GM12878 (cell line): ENCODE measurements around the gene AFMID. TPM values are rescaled to one million over a fixed set of nuclear protein-coding genes. Genes with fewer than 3 reads are reported as not detected.

Experiments
- ATF7 ChIP-seq: fragments of 450-650 bp; IDR thresholded peaks from 2 replicates; pipeline ENCODE4 v1.6.1; 2016; ENCODE audit warnings: low read depth, mild to moderate bottlenecking
- BHLHE40 ChIP-seq, 2 experiments: fragments of 450-650 bp in 1 of 2; IDR thresholded peaks; 2 replicates each; pipeline ENCODE4 v1.6.1; 2011 to 2017; ENCODE audit warnings: low read depth in 2 of 2, borderline replicate concordance in 1 of 2, improper control_type of control experiment in 1 of 2, low read length in 1 of 2, mild to moderate bottlenecking in 1 of 2
- BMI1 ChIP-seq: fragments of 450-650 bp; IDR thresholded peaks from 2 replicates; pipeline ENCODE4 v1.6.1; 2016; ENCODE audit warnings: mild to moderate bottlenecking, moderate library complexity, borderline replicate concordance
- CEBPB ChIP-seq, 2 experiments: fragments of 150-350 bp in 1 of 2; IDR thresholded peaks; 2 replicates each; pipeline ENCODE4 v1.6.1; 2012 to 2014; ENCODE audit warnings: low read depth in 2 of 2, low read length in 2 of 2, borderline replicate concordance in 1 of 2, inconsistent platforms in 1 of 2
- CTCF ChIP-seq, 3 experiments: IDR thresholded peaks in 2 of 3; conservative IDR thresholded peaks in 1 of 3; 2 replicates each; pipeline ENCODE4 v1.5.1; 2011; ENCODE audit warnings: low read depth in 3 of 3, low read length in 3 of 3, mild to moderate bottlenecking in 3 of 3, control low read depth in 2 of 3, moderate library complexity in 2 of 3, inconsistent platforms in 1 of 3, mixed read lengths in 1 of 3; ENCODE audit not compliant: control insufficient read depth in 2 of 3, insufficient read depth in 1 of 3; ENCODE audit errors: extremely low read depth in 1 of 3
- E4F1 ChIP-seq: fragments of 450-650 bp; IDR thresholded peaks from 2 replicates; pipeline ENCODE4 v1.6.1; 2018; ENCODE audit warnings: borderline replicate concordance, mild to moderate bottlenecking; ENCODE audit not compliant: partially characterized antibody
- EED ChIP-seq: sonication (generic); IDR thresholded peaks from 2 replicates; pipeline ENCODE4 v1.6.1; 2016; ENCODE audit warnings: antibody characterized with exemption, low read depth
- EP300 ChIP-seq, 2 experiments: fragments of 150-350 bp in 1 of 2; IDR thresholded peaks; 2 replicates each; pipeline ENCODE4 v1.6.1; 2011 to 2012; ENCODE audit warnings: low read depth in 2 of 2, low read length in 2 of 2, borderline replicate concordance in 1 of 2, improper control_type of control experiment in 1 of 2, inconsistent platforms in 1 of 2; ENCODE audit not compliant: control insufficient read depth in 1 of 2
- FOXK2 ChIP-seq: fragments of 450-650 bp; IDR thresholded peaks from 2 replicates; pipeline ENCODE4 v1.6.1; 2017; ENCODE audit warnings: mild to moderate bottlenecking, moderate library complexity
- IKZF1 ChIP-seq: fragments of 450-650 bp; conservative IDR thresholded peaks from 2 replicates; pipeline ENCODE4 v1.6.1; 2017; ENCODE audit warnings: antibody characterized with exemption, mild to moderate bottlenecking
- NFYA ChIP-seq: IDR thresholded peaks from 2 replicates; pipeline ENCODE4 v1.6.1; 2011; ENCODE audit warnings: low read depth, mild to moderate bottlenecking, low read length, improper control_type of control experiment, borderline replicate concordance
- POLR2A ChIP-seq: IDR thresholded peaks from 2 replicates; pipeline ENCODE4 v1.6.1; 2011; ENCODE audit warnings: low read depth, mild to moderate bottlenecking, low read length
- RCOR1 ChIP-seq: conservative IDR thresholded peaks from 2 replicates; pipeline ENCODE4 v1.6.1; 2012; ENCODE audit warnings: low read depth, low read length, improper control_type of control experiment
- SKIL ChIP-seq: fragments of 450-650 bp; IDR thresholded peaks from 2 replicates; pipeline ENCODE4 v1.6.1; 2017; ENCODE audit warnings: mild to moderate bottlenecking, low read depth, inconsistent platforms; ENCODE audit not compliant: poor library complexity, severe bottlenecking
- SMC3 ChIP-seq: IDR thresholded peaks from 2 replicates; pipeline ENCODE4 v1.6.1; 2011; ENCODE audit warnings: low read length, improper control_type of control experiment, borderline replicate concordance
- TAF1 ChIP-seq: IDR thresholded peaks from 2 replicates; pipeline ENCODE4 v1.6.1; 2011; ENCODE audit warnings: mild to moderate bottlenecking, low read depth, low read length, borderline replicate concordance
- TCF7 ChIP-seq: IDR thresholded peaks from 2 replicates; pipeline ENCODE4 v1.6.1; 2014; ENCODE audit warnings: antibody characterized with exemption, borderline replicate concordance
- ZNF274 ChIP-seq: IDR thresholded peaks from one replicate; pipeline ENCODE4 v1.8.0; 2011; ENCODE audit not compliant: insufficient read length, insufficient read depth
- ZNF384 ChIP-seq: IDR thresholded peaks from 2 replicates; pipeline ENCODE4 v1.6.1; 2012; ENCODE audit warnings: low read depth, mild to moderate bottlenecking, low read length, improper control_type of control experiment, borderline replicate concordance
- ZZZ3 ChIP-seq: IDR thresholded peaks from 2 replicates; pipeline ENCODE4 v1.6.1; 2011; ENCODE audit warnings: low read depth; ENCODE audit not compliant: control insufficient read depth, insufficient read length
- polyA plus RNA-seq, 11 experiments: library from polyadenylated mRNA; depleted of rRNA in 4 of 11; unstranded in 6 of 11; stranded (reverse) in 5 of 11; fragments of >200 nt; fragmentation: Nextera tagmentation in 4 of 11; fragmentation: Illumina TruSeq in 1 of 11; extraction: Ambion mirVana in 4 of 11; extraction: Trizol in 1 of 11; gene quantifications; 1 replicate in 1 of 11; 2 replicates in 10 of 11; pipeline versions ENCODE4 v1.2.1 to v1.2.3, GENCODE V29; 2011 to 2016; ENCODE audit warnings: inconsistent platforms in 2 of 11, missing spikeins in 2 of 11, low read depth in 1 of 11
- total RNA-seq, 4 experiments: library from RNA; depleted of rRNA in 3 of 4; stranded (reverse); fragments of >200 nt in 3 of 4; fragmentation: Illumina TruSeq in 1 of 4; extraction: Trizol in 1 of 4; gene quantifications; 2 replicates each; pipeline versions ENCODE4 v1.2.1 to v1.2.3, GENCODE V29; 2013 to 2021
- TF ChIP-seq, protein P1 (sequence below): fragments of 150-350 bp; IDR thresholded peaks from 2 replicates; pipeline ENCODE4 v1.6.1; 2014; ENCODE audit warnings: mild to moderate bottlenecking, low read depth, low read length

The AFMID gene
- total and polyA plus RNA-seq, 10 of the 15 experiments (the other 5 are each of a cell fraction or from before 2014, with no cell fraction given) = 36.1 to 98.8 (median 51.6) TPM

DNA sequence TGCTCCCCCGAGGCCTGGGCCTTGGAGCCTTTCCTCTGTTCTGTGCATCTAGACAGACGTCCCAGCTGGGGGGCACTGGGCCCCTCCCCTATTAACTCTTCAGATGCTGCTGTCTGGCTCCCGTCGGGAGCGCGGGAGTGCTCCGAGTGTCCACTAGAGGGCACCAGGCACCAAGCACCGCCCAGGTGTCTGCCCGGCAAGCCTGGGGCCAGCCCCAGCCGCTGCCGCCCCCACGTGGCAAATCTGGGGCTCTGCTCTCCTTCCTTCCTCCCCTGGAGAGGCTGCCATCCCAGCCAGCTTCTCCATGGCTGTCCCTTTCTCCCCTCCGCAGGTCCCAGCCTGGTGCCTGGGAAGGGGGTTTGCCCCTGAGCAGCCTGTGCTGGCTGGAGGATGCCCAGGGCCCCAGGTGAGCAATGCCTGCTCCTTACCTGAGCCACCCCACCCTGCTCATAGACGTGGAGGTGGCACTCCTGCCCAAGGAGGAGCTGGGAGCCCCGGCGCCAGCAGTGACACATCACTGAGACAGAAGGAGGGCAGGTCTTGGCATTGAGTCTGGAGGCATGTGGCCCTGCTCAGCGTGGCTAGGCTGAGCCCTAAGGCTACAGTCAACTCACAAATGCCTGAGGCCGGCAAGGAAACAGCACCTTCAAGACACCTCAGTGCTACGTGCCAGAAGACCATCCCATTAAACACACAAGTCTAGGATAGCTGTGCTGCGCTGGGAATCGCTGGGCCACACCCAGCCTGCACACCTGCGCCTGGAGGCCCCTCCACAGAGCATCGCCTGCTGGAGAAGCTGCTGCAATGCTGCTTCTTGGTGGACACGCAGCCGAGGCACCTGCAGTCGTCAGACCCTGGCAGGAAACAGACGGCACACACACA is 64.0 kb downstream of the AFMID start (continued):
- TF ChIP-seq IKZF1 = peak; percentile 66
- TF ChIP-seq EED = no peak
- TF ChIP-seq BHLHE40 (IDR thresholded peaks at IDR 0.05; ENCODE audit: borderline replicate concordance in 1 of 2, low read depth in 2 of 2, low read length in 1 of 2) = peak; percentile 29 to 50; a peak in 2 of 4 replicates
- TF ChIP-seq CEBPB (IDR thresholded peaks at IDR 0.05; ENCODE audit: borderline replicate concordance in 1 of 2, low read depth in 2 of 2, low read length in 2 of 2) = no peak
- TF ChIP-seq TAF1 = no peak
- TF ChIP-seq, protein P1, sequence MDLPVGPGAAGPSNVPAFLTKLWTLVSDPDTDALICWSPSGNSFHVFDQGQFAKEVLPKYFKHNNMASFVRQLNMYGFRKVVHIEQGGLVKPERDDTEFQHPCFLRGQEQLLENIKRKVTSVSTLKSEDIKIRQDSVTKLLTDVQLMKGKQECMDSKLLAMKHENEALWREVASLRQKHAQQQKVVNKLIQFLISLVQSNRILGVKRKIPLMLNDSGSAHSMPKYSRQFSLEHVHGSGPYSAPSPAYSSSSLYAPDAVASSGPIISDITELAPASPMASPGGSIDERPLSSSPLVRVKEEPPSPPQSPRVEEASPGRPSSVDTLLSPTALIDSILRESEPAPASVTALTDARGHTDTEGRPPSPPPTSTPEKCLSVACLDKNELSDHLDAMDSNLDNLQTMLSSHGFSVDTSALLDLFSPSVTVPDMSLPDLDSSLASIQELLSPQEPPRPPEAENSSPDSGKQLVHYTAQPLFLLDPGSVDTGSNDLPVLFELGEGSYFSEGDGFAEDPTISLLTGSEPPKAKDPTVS = no peak
- no peak for TF ChIP-seq ATF7
- TF ChIP-seq E4F1 = no peak
- no peak for TF ChIP-seq NFYA
- TF ChIP-seq POLR2A = no peak
- no peak for TF ChIP-seq ZZZ3
- TF ChIP-seq SMC3 = peak; percentile 95
- TF ChIP-seq TCF7 = no peak
- no peak for TF ChIP-seq FOXK2
- TF ChIP-seq SKIL = no peak
- TF ChIP-seq EP300 (IDR thresholded peaks at IDR 0.05; ENCODE audit: borderline replicate concordance in 1 of 2, control insufficient read depth in 1 of 2, low read depth in 2 of 2, low read length in 2 of 2) = no peak
- TF ChIP-seq ZNF274 = no peak
- peak; percentile 99 to 100 (median 99) for TF ChIP-seq CTCF (IDR thresholded peaks at IDR 0.05 in 2 of 3, conservative IDR thresholded peaks at IDR 0.05 in 1 of 3; ENCODE audit: control insufficient read depth in 2 of 3, extremely low read depth in 1 of 3, insufficient read depth in 1 of 3, low read depth in 3 of 3, low read length in 3 of 3)
- no peak for TF ChIP-seq RCOR1
- no peak for TF ChIP-seq ZNF384
- no peak for TF ChIP-seq BMI1
